Psoas muscle (tissue), 8 donors: ENCODE measurements around the gene RHOJ. TPM values are rescaled to one million over a fixed set of nuclear protein-coding genes. Genes with fewer than 3 reads are reported as not detected.
A peak's percentile ranks its signal among the peaks of the same experiment; 100 is the strongest.

Experiments
- ATAC-seq, 4 donors: fragments of 200-7000 bp; cut with Tn5 transposase; one replicate each; pipeline ENCODE4 v1.9.1; 2020; ENCODE audit warnings: moderate library complexity in 3 of 4, mild to moderate bottlenecking in 2 of 4
- DNase-seq, 2 donors: peaks; one replicate each; pipeline ENCODE4 v3.0.0-alpha.2; 2020
- H3K27ac ChIP-seq: fragments of 200-600 bp; one replicate; pipeline ENCODE4 v1.8.0; 2022
- H3K27me3 ChIP-seq, 3 donors: fragments of 200-600 bp in 1 of 3; one replicate each; pipeline versions ENCODE4 v1.6.1 to v1.8.0; 2013 to 2022; ENCODE audit warnings: low read length in 2 of 3, mild to moderate bottlenecking in 2 of 3, moderate library complexity in 1 of 3; ENCODE audit not compliant: insufficient read depth in 3 of 3
- H3K36me3 ChIP-seq, 2 donors: fragments of 200-600 bp in 1 of 2; one replicate each; pipeline versions ENCODE4 v1.6.1 to v1.8.0; 2013 to 2022; ENCODE audit warnings: low read depth in 1 of 2, mild to moderate bottlenecking in 1 of 2, moderate library complexity in 1 of 2; ENCODE audit not compliant: insufficient read depth in 1 of 2
- H3K4me1 ChIP-seq: fragments of 200-600 bp; one replicate; pipeline ENCODE4 v1.8.0; 2022
- H3K4me3 ChIP-seq: fragments of 200-600 bp; one replicate; pipeline ENCODE4 v1.8.0; 2022; ENCODE audit warnings: mild to moderate bottlenecking
- H3K9me3 ChIP-seq: fragments of 200-600 bp; one replicate; pipeline ENCODE4 v1.8.0; 2022
- CTCF ChIP-seq: fragments of 200-600 bp; IDR thresholded peaks from one replicate; pipeline ENCODE4 v1.8.0; 2022; ENCODE audit warnings: antibody characterized with exemption
- WGBS, 3 donors: extraction: QIAGEN DNeasy Blood & Tissue Kit; methylation state at CpG; one replicate each; pipeline versions ENCODE4 v1.1.6 to v1.1.7; 2013; 5-methylcytosine and 5-hydroxymethylcytosine counted together
- intact Hi-C, 2 donors: fragments of 100-400 bp; cut with DNase I; formaldehyde crosslinking; loops; one replicate each; pipeline versions ENCODE4 v1.11.0 to v1.14.2; 2022
- polyA plus RNA-seq, 3 donors: library from polyadenylated mRNA; stranded (reverse); fragments of 200-250 nt; gene quantifications; one replicate each; pipeline ENCODE4 v1.2.3, GENCODE V29; 2013
- total RNA-seq, 4 donors: library from RNA; stranded (reverse); fragmentation: NEBNext Ultra II Directional in 2 of 4; extraction: Animal tissue kit (Norgen Biotek cat#: 25700) in 2 of 4; gene quantifications; one replicate each; pipeline versions ENCODE4 v1.2.1 to v1.2.4, GENCODE V29; 2021 to 2023
- donor health status: healthy with polysubstance abuse.
- donor health status: DM: no; HTN: no; CAD: no; lungs with moderate emphysema.
- donor health status: Bipolar disorder and iron deficiency.
- donor health status: healthy.
- donor health status: DM: yes; HTN: yes; CAD: no.
- donor health status: DM: no; HTN: no; CAD: no.
- donor health status: DM: no; HTN: no; CAD: no.
- donor health status: DM: yes; HTN: yes; CAD: no.

The RHOJ gene
- total and polyA plus RNA-seq, 7 donors: 2.2 to 7.5 (median 3.7) TPM

DNA sequence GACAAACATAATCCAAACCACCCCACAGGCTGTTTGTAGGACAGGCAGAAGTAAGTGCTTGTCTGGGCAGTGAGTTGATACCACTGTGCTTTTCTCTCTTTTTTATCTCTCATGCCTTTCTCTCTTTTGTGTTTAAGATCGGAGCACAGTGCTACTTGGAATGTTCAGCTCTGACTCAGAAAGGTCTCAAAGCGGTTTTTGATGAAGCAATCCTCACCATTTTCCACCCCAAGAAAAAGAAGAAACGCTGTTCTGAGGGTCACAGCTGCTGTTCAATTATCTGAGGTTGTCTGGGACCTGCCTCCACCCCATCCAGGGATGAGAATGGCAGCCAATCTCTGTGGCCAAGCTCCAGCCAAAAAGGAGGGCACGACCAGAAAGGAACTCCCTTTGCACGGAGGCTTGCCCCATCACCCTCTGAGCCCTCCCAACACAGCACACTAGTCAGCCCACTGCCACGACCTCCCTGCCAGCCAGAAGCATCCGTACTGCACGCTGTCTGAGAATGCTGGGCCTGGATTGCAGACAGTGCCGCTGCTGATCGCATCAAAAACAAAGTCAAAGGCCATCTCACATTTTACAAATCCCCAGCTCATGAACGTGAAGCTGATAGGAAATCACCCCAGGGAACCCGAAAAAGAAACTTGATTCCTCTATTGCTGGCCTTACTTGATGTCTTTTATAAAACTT, 86.6 kb downstream of the RHOJ start:
- no peaks in the 10 kb centered on the region for H3K36me3 ChIP-seq
- no peak for TF ChIP-seq CTCF
- no peaks in the 10 kb centered on the region for H3K27me3 ChIP-seq
- no peak overlapping the region for H3K4me3 ChIP-seq
- intact Hi-C loops: no loop called here
- ATAC-seq (no peak), DNase-seq (no peak)
- no peak overlapping the region for H3K27ac ChIP-seq
- WGBS, 3 donors: 40 to 72% (median 46%) methylated on average over 12 of the region's 12 CpGs
- H3K4me1 ChIP-seq: no peaks in the 10 kb centered on the region
- no peaks in the 10 kb centered on the region for H3K9me3 ChIP-seq

DNA sequence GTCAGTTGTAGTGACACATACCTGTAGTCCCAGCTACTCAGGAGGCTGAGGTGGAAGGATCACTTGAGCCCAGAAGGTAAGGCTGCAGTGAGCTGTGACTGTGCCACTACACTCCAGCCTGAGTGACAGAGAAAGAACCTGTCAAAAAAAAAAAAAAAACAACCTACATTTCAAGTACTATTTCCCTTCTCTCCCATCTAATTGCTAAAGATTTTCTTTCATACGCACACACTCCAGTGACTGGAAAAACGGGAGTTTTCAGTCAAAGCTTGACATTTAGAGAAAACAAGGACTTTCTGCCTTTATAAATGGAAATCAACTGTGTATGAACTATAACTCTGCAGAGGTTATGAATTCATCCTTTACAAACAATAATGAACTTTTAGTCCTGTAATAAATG, 88.6 kb downstream of the RHOJ start:
- no peak for ATAC-seq
- Histone ChIP-seq H3K36me3 (no peaks in the 10 kb centered on the region), H3K4me1 (no peaks in the 10 kb centered on the region), H3K9me3 (no peaks in the 10 kb centered on the region), H3K4me3 (no peak overlapping the region), H3K27ac (no peak overlapping the region), H3K27me3 (no peaks in the 10 kb centered on the region)
- intact Hi-C loops: no loop called here
- DNase-seq: no peak
- 95 to 97% (median 96%) methylated on average over 2 of the region's 2 CpGs for WGBS, 3 donors
- no peak for TF ChIP-seq CTCF

GRCh38 chr14:63295231-63295685, 91.0 kb downstream of the RHOJ start:
- no peaks in the 10 kb centered on the region for H3K9me3 ChIP-seq
- DNase-seq (no peak), ATAC-seq (no peak)
- intact Hi-C loops: no loop called here
- peak overlapping the region; percentile 26 for H3K4me3 ChIP-seq
- no peaks in the 10 kb centered on the region for H3K36me3 ChIP-seq
- WGBS, 3 donors: 69 to 72% (median 70%) methylated on average over 8 of the region's 8 CpGs
- H3K27me3 ChIP-seq: no peaks in the 10 kb centered on the region
- TF ChIP-seq CTCF: no peak
- no peaks in the 10 kb centered on the region for H3K4me1 ChIP-seq
- no peak overlapping the region for H3K27ac ChIP-seq

GRCh38 chr14:63296060-63296563, 91.9 kb downstream of the RHOJ start:
- intact Hi-C loops: no loop called here
- peak overlapping the region; percentile 26 for H3K4me3 ChIP-seq
- H3K27ac ChIP-seq: no peak overlapping the region
- ATAC-seq (no peak), DNase-seq (no peak)
- no peaks in the 10 kb centered on the region for H3K27me3 ChIP-seq
- no peaks in the 10 kb centered on the region for H3K4me1 ChIP-seq
- 61 to 71% (median 69%) methylated on average over 6 of the region's 6 CpGs for WGBS, 3 donors
- no peak for TF ChIP-seq CTCF
- no peaks in the 10 kb centered on the region for H3K9me3 ChIP-seq
- no peaks in the 10 kb centered on the region for H3K36me3 ChIP-seq
